HepG2 (cell line): Measurements from ENCODE around the gene CCDC50. TPM values are rescaled to one million over a fixed set of nuclear protein-coding genes. Genes with fewer than 3 reads are reported as not detected.

Source experiments
- ATAC-seq: fragments of 200-7000 bp; cut with Tn5 transposase; 3 replicates; pipeline ENCODE4 v1.9.1; 2020; ENCODE audit warnings: mild to moderate bottlenecking, moderate library complexity
- BruUV-seq: library from RNA; stranded (reverse); fragments of 400-500 nt; replicated peaks from 2 replicates; lab custom pipeline; 2021; lab: Mats Ljungman, UMichigan
- CTCF ChIA-PET: fragments of 300-600 bp; formaldehyde crosslinking; extraction: SDS; loops from one replicate; lab custom pipeline; 2021; ENCODE audit warnings: low total read pairs, inconsistent platforms, low intra/inter-chr PET ratio; lab: Yijun Ruan, JAX
- POLR2A ChIA-PET: fragments of 350-600 bp; sonication (Branson Sonifier 250); formaldehyde crosslinking; loops from one replicate; lab custom pipeline; 2020; ENCODE audit warnings: antibody characterized with exemption, inconsistent platforms; lab: Yijun Ruan, JAX
- DNase-seq: peaks from one replicate; pipeline ENCODE4 v3.0.0-alpha.2; 2015; ENCODE audit warnings: low spot score
- FAIRE-seq: peaks from 3 replicates; lab custom pipeline; 2011; peaks lifted over from hg19 to GRCh38; lab: Jason Lieb, UNC
- H2AFZ ChIP-seq: one replicate; pipeline ENCODE4 v1.6.1; 2011; ENCODE audit warnings: low read length, inconsistent platforms
- H3K27ac ChIP-seq: fragments of 300-600 bp; 3 replicates; pipeline ENCODE4 v1.8.0; 2011; ENCODE audit warnings: mixed run types, mild to moderate bottlenecking, mixed read lengths, low read length, inconsistent platforms; ENCODE audit not compliant: insufficient read depth; ENCODE audit errors: extremely low read length
- H3K27me3 ChIP-seq, 2 experiments: fragments of 200-600 bp in 1 of 2; 2 replicates in 1 of 2; 3 replicates in 1 of 2; pipeline versions ENCODE4 v1.6.0 to v1.8.0; 2011; ENCODE audit warnings: low read length in 2 of 2, mild to moderate bottlenecking in 2 of 2, moderate library complexity in 2 of 2, inconsistent platforms in 1 of 2; ENCODE audit not compliant: insufficient read depth in 2 of 2, control insufficient read depth in 1 of 2
- H3K36me3 ChIP-seq, 2 experiments: fragments of 200-600 bp in 1 of 2; replicated peaks in 1 of 2; 2 replicates in 1 of 2; 3 replicates in 1 of 2; pipeline versions ENCODE4 v1.5.1 to v1.8.0; 2011; ENCODE audit warnings: low read length in 2 of 2, inconsistent platforms in 1 of 2; ENCODE audit not compliant: insufficient read depth in 2 of 2, control insufficient read depth in 1 of 2
- H3K4me1 ChIP-seq: 2 replicates; pipeline ENCODE4 v1.5.1; 2012; ENCODE audit warnings: low read length, inconsistent platforms; ENCODE audit not compliant: insufficient read depth
- H3K4me2 ChIP-seq: 2 replicates; pipeline ENCODE4 v1.6.0; 2011; ENCODE audit warnings: low read depth, low read length, inconsistent platforms
- H3K4me3 ChIP-seq, 3 experiments: fragments of 200-600 bp in 1 of 3; sonication (generic), shearing (Covaris generic) in 1 of 3; replicated peaks in 1 of 3; 2 replicates each; pipeline ENCODE4 v1.5.1; 2011 to 2016; ENCODE audit warnings: low read length in 3 of 3, inconsistent platforms in 2 of 3, low read depth in 2 of 3, mild to moderate bottlenecking in 2 of 3, control low read depth in 1 of 3, mixed read lengths in 1 of 3; ENCODE audit not compliant: insufficient read depth in 1 of 3
- H3K79me2 ChIP-seq: one replicate; pipeline ENCODE4 v1.6.1; 2011; ENCODE audit warnings: low read length, inconsistent platforms; ENCODE audit not compliant: insufficient read depth
- H3K9ac ChIP-seq: 2 replicates; pipeline ENCODE4 v1.6.0; 2011; ENCODE audit warnings: mild to moderate bottlenecking, low read depth, low read length, inconsistent platforms; ENCODE audit not compliant: insufficient read depth
- H3K9me3 ChIP-seq: 2 replicates; pipeline ENCODE4 v1.5.1; 2012; ENCODE audit warnings: mild to moderate bottlenecking, low read length
- H4K20me1 ChIP-seq: 2 replicates; pipeline ENCODE4 v1.6.0; 2011; ENCODE audit warnings: inconsistent platforms, mild to moderate bottlenecking, low read length, moderate library complexity; ENCODE audit not compliant: insufficient read depth
- ARID2 ChIP-seq: sonication (generic); formaldehyde crosslinking; IDR thresholded peaks from 2 replicates; pipeline ENCODE4 v1.8.1; 2022; ENCODE audit warnings: mild to moderate bottlenecking, missing genetic modification reagents, borderline replicate concordance
- BHLHE40 ChIP-seq: IDR thresholded peaks from 2 replicates; pipeline ENCODE4 v1.6.1; 2011; ENCODE audit warnings: low read length, improper control_type of control experiment
- CEBPB ChIP-seq: IDR thresholded peaks from 2 replicates; pipeline ENCODE4 v1.6.1; 2011; ENCODE audit warnings: low read depth, low read length, improper control_type of control experiment, borderline replicate concordance
- CEBPG ChIP-seq: IDR thresholded peaks from 2 replicates; pipeline ENCODE4 v1.6.1; 2016
- HNF4A ChIP-seq: sonication (generic); formaldehyde crosslinking; IDR thresholded peaks from 2 replicates; pipeline ENCODE4 v1.4.0; 2020; ENCODE audit warnings: missing genetic modification reagents
- NCOR1 ChIP-seq: fragments of 200-600 bp; sonication (generic); IDR thresholded peaks from 2 replicates; pipeline ENCODE4 v1.7.0; 2017; ENCODE audit warnings: antibody characterized with exemption, low read length, borderline replicate concordance
- ONECUT2 ChIP-seq: sonication (generic); formaldehyde crosslinking; IDR thresholded peaks from 2 replicates; pipeline ENCODE4 v1.4.0; 2020; ENCODE audit warnings: missing genetic modification reagents
- SOX6 ChIP-seq, 2 experiments: fragments of 450-650 bp in 1 of 2; sonication (generic) in 1 of 2; formaldehyde crosslinking in 1 of 2; IDR thresholded peaks; 2 replicates each; pipeline versions ENCODE4 v1.4.0 to v1.6.1; 2017 to 2020; ENCODE audit warnings: antibody characterized with exemption in 1 of 2, mild to moderate bottlenecking in 1 of 2, missing genetic modification reagents in 1 of 2
- SP4 ChIP-seq: sonication (generic); formaldehyde crosslinking; IDR thresholded peaks from 2 replicates; pipeline ENCODE4 v1.8.1; 2023; ENCODE audit warnings: mild to moderate bottlenecking, missing genetic modification reagents
- U2AF2 ChIP-seq: fragments of 200-400 bp; formaldehyde crosslinking; IDR thresholded peaks from 2 replicates; pipeline ENCODE4 v1.6.1; 2017; ENCODE audit warnings: low read depth, mild to moderate bottlenecking, low read length
- ZFP36L2 ChIP-seq: sonication (generic); formaldehyde crosslinking; IDR thresholded peaks from 2 replicates; pipeline ENCODE4 v1.4.0; 2020; ENCODE audit warnings: missing genetic modification reagents
- ZNF225 ChIP-seq: sonication (generic); formaldehyde crosslinking; IDR thresholded peaks from 2 replicates; pipeline ENCODE4 v1.4.0; 2020; ENCODE audit warnings: mild to moderate bottlenecking, missing genetic modification reagents
- ZNF326 ChIP-seq: sonication (generic); formaldehyde crosslinking; IDR thresholded peaks from 2 replicates; pipeline ENCODE4 v1.4.0; 2020; ENCODE audit warnings: missing genetic modification reagents, borderline replicate concordance
- ZNF644 ChIP-seq: IDR thresholded peaks from 2 replicates; pipeline ENCODE4 v1.6.1; 2016; ENCODE audit warnings: low read depth
- WGBS: methylation state at CpG from one replicate; pipeline ENCODE4 v1.1.6; 2017; ENCODE audit warnings: low lambda C conversion rate; 5-methylcytosine and 5-hydroxymethylcytosine counted together
- in situ Hi-C: cut with HindIII; loops from 2 replicates; pipeline ENCODE4 v1.10.0; 2017; ENCODE audit warnings: low pct_unique_long_range_greater_than_20kb; ENCODE audit not compliant: extremely low pct_ligation_motif_present
- intact Hi-C: fragments of 100-400 bp; cut with micrococcal nuclease; formaldehyde crosslinking; loops from one replicate; pipeline ENCODE4 v1.10.0; 2022; ENCODE audit not compliant: unreplicated experiment
- polyA plus RNA-seq, 8 experiments: library from polyadenylated mRNA; depleted of rRNA in 3 of 8; stranded (reverse) in 7 of 8; unstranded in 1 of 8; fragments of >200 nt; fragmentation: Illumina TruSeq in 4 of 8; extraction: Trizol in 4 of 8; gene quantifications; 2 replicates each; pipeline versions ENCODE4 v1.2.1 to v1.2.3, GENCODE V29; 2011 to 2016; ENCODE audit warnings: low read depth in 4 of 8, missing spikeins in 1 of 8, mixed read lengths in 1 of 8; ENCODE audit not compliant: insufficient read depth in 1 of 8
- total RNA-seq, 5 experiments: library from RNA; depleted of rRNA; stranded (reverse); fragments of >200 nt; fragmentation: Illumina TruSeq; extraction: Trizol; gene quantifications; 2 replicates each; pipeline ENCODE4 v1.2.3, GENCODE V29; 2016; ENCODE audit warnings: low read depth in 1 of 5
- TF ChIP-seq, protein P1 (sequence below): sonication (generic); formaldehyde crosslinking; IDR thresholded peaks from 2 replicates; pipeline ENCODE4 v1.5.0; 2020; ENCODE audit warnings: mild to moderate bottlenecking, missing genetic modification reagents, borderline replicate concordance
- TF ChIP-seq, protein P2 (sequence below): sonication (generic); formaldehyde crosslinking; IDR thresholded peaks from 2 replicates; pipeline ENCODE4 v1.5.1; 2020; ENCODE audit warnings: missing genetic modification reagents, mild to moderate bottlenecking, borderline replicate concordance

CCDC50 gene
- total and polyA plus RNA-seq, 2 of the 13 experiments (the other 11 are each of a cell fraction or from before 2014, with no cell fraction given) = 47.6 to 66.4 TPM

DNA sequence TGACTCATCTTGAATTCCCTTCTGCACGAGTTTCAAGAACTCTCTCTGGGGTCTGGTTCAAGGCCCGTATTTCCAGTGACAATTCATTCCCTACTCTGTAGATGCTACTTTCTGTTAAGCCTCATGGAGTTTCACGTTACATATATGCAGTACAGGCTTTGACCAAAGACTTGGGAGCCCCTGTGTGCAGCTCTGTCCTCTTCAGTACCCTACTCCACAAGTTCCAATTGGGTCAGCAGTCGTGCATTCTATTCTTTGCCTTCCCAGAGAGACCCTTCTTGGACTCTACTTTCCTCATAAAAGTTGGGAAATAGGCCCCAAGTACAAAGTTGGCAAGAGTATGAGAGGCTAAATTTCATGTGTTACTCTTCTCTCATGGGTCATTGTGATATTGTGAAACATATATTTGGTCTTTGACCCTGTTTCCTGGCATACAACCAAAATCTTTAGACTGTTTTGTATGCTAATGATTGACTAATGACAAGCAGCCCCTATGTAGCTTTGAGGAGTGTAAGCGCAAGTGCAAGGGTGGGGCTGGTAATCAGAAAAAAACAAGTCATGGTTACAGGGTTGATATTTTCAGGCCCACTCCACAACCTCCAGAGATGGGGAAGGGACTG, 15.0 kb upstream of the CCDC50 start:
- FAIRE-seq (no peak), DNase-seq (peak; percentile 58), ATAC-seq (peak; percentile 85)
- Histone ChIP-seq H3K4me2 (peak overlapping the region; percentile 37; the same call in 1 of the 2 replicates), H3K9ac (no peak overlapping the region), H3K4me1 (peaks cover 21% of the 10 kb centered on the region), H2AFZ (no peak overlapping the region), H3K36me3 (no peaks in the 10 kb centered on the region), H3K4me3 (0 out of 6 replicates have a peak overlapping the region, but pooled peaks of 1 of the 3 experiments have one; percentile 13), H3K79me2 (no peaks in the 10 kb centered on the region), H3K9me3 (no peaks in the 10 kb centered on the region), H3K27ac (no peak overlapping the region), H3K27me3 (no peaks in the 10 kb centered on the region), H4K20me1 (no peaks in the 10 kb centered on the region)
- POLR2A ChIA-PET = no interaction called here
- CTCF ChIA-PET = no interaction called here
- in situ Hi-C loops = no loop called here
- intact Hi-C loops = no loop called here
- WGBS = 13% methylated on average over 5 of the region's 5 CpGs
- BruUV-seq = no TSS peak
- 0 out of 2 replicates have a peak, but pooled peaks have one; percentile 23 for TF ChIP-seq ZNF644 (CRISPR knock-in tag)
- TF ChIP-seq NCOR1 = 0 out of 2 replicates have a peak, but pooled peaks have one; percentile 40
- no peak for TF ChIP-seq BHLHE40
- peak; percentile 40; the same call in 1 of the 2 replicates for TF ChIP-seq CEBPG (CRISPR knock-in tag)
- no peak for TF ChIP-seq SP4 (CRISPR knock-in tag)
- TF ChIP-seq SOX6 (IDR thresholded peaks at IDR 0.05) = no peak
- TF ChIP-seq SOX6 (CRISPR knock-in tag; IDR thresholded peaks at IDR 0.05) = peak; percentile 10; the same call in 1 of the 2 replicates
- TF ChIP-seq, protein P1, sequence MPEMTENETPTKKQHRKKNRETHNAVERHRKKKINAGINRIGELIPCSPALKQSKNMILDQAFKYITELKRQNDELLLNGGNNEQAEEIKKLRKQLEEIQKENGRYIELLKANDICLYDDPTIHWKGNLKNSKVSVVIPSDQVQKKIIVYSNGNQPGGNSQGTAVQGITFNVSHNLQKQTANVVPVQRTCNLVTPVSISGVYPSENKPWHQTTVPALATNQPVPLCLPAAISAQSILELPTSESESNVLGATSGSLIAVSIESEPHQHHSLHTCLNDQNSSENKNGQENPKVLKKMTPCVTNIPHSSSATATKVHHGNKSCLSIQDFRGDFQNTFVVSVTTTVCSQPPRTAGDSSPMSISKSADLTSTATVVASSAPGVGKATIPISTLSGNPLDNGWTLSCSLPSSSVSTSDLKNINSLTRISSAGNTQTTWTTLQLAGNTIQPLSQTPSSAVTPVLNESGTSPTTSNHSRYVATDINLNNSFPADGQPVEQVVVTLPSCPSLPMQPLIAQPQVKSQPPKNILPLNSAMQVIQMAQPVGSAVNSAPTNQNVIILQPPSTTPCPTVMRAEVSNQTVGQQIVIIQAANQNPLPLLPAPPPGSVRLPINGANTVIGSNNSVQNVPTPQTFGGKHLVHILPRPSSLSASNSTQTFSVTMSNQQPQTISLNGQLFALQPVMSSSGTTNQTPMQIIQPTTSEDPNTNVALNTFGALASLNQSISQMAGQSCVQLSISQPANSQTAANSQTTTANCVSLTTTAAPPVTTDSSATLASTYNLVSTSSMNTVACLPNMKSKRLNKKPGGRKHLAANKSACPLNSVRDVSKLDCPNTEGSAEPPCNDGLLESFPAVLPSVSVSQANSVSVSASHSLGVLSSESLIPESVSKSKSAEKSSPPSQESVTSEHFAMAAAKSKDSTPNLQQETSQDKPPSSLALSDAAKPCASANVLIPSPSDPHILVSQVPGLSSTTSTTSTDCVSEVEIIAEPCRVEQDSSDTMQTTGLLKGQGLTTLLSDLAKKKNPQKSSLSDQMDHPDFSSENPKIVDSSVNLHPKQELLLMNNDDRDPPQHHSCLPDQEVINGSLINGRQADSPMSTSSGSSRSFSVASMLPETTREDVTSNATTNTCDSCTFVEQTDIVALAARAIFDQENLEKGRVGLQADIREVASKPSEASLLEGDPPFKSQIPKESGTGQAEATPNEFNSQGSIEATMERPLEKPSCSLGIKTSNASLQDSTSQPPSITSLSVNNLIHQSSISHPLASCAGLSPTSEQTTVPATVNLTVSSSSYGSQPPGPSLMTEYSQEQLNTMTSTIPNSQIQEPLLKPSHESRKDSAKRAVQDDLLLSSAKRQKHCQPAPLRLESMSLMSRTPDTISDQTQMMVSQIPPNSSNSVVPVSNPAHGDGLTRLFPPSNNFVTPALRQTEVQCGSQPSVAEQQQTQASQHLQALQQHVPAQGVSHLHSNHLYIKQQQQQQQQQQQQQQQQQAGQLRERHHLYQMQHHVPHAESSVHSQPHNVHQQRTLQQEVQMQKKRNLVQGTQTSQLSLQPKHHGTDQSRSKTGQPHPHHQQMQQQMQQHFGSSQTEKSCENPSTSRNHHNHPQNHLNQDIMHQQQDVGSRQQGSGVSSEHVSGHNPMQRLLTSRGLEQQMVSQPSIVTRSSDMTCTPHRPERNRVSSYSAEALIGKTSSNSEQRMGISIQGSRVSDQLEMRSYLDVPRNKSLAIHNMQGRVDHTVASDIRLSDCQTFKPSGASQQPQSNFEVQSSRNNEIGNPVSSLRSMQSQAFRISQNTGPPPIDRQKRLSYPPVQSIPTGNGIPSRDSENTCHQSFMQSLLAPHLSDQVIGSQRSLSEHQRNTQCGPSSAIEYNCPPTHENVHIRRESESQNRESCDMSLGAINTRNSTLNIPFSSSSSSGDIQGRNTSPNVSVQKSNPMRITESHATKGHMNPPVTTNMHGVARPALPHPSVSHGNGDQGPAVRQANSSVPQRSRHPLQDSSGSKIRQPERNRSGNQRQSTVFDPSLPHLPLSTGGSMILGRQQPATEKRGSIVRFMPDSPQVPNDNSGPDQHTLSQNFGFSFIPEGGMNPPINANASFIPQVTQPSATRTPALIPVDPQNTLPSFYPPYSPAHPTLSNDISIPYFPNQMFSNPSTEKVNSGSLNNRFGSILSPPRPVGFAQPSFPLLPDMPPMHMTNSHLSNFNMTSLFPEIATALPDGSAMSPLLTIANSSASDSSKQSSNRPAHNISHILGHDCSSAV (CRISPR knock-in tag) = no peak
- peak; percentile 66 for TF ChIP-seq HNF4A (CRISPR knock-in tag)
- TF ChIP-seq ZFP36L2 = no peak
- no peak for TF ChIP-seq ZNF225 (CRISPR knock-in tag)
- TF ChIP-seq ONECUT2 (CRISPR knock-in tag) = no peak
- TF ChIP-seq U2AF2 = no peak
- peak; percentile 83 for TF ChIP-seq CEBPB
- no peak for TF ChIP-seq ZNF326 (CRISPR knock-in tag)
- TF ChIP-seq ARID2 (CRISPR knock-in tag) = no peak
- TF ChIP-seq, protein P2, sequence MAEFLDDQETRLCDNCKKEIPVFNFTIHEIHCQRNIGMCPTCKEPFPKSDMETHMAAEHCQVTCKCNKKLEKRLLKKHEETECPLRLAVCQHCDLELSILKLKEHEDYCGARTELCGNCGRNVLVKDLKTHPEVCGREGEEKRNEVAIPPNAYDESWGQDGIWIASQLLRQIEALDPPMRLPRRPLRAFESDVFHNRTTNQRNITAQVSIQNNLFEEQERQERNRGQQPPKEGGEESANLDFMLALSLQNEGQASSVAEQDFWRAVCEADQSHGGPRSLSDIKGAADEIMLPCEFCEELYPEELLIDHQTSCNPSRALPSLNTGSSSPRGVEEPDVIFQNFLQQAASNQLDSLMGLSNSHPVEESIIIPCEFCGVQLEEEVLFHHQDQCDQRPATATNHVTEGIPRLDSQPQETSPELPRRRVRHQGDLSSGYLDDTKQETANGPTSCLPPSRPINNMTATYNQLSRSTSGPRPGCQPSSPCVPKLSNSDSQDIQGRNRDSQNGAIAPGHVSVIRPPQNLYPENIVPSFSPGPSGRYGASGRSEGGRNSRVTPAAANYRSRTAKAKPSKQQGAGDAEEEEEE = no peak
